ENCODE measurements around the gene SORBS2. TPM values are rescaled to one million over a fixed set of nuclear protein-coding genes. Genes with fewer than 3 reads are reported as not detected.

The SORBS2 gene
- total and polyA plus RNA-seq, 9 donors = 17.4 to 204 (median 32.7) TPM

DNA sequence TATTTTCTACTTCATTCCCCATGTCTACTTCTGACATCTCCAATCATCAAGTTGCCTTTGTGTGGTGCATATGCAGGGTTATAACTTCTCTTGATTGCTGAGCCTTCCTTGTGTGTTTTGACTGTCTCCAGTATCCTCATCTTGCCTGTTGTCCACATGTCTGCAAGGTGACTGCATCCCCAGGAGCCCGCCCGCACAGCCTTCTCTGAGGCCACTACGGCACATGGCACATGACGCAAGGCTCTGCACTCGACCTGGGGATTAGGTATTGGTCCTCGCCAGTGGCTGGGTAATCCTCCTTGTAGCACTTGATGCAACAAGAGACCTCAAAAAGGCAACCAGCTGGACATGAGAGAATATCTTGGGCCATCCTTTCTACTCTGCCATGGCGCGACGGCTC, 122.6 kb downstream of the SORBS2 start:
- H3K9me3 ChIP-seq = no peaks in the 10 kb centered on the region
- no peaks in the 10 kb centered on the region for H3K4me1 ChIP-seq (ENCODE audit: insufficient read depth)
- no peaks in the 10 kb centered on the region for H3K27me3 ChIP-seq
- TF ChIP-seq, protein P1, sequence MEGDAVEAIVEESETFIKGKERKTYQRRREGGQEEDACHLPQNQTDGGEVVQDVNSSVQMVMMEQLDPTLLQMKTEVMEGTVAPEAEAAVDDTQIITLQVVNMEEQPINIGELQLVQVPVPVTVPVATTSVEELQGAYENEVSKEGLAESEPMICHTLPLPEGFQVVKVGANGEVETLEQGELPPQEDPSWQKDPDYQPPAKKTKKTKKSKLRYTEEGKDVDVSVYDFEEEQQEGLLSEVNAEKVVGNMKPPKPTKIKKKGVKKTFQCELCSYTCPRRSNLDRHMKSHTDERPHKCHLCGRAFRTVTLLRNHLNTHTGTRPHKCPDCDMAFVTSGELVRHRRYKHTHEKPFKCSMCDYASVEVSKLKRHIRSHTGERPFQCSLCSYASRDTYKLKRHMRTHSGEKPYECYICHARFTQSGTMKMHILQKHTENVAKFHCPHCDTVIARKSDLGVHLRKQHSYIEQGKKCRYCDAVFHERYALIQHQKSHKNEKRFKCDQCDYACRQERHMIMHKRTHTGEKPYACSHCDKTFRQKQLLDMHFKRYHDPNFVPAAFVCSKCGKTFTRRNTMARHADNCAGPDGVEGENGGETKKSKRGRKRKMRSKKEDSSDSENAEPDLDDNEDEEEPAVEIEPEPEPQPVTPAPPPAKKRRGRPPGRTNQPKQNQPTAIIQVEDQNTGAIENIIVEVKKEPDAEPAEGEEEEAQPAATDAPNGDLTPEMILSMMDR (IDR thresholded peaks at IDR 0.05) = no peak
- TF ChIP-seq POLR2A (IDR thresholded peaks at IDR 0.05) (no peak), EP300 (IDR thresholded peaks at IDR 0.05) (no peak)
- DNase-seq = no peak
- 93 to 97% (median 97%) methylated on average over 9 of the region's 9 CpGs for WGBS, 3 donors
- H3K4me3 ChIP-seq = no peak overlapping the region
- intact Hi-C loops (cut with DNase I) = no loop called here
- H3K36me3 ChIP-seq = no peaks in the 10 kb centered on the region
- no peak overlapping the region for H3K27ac ChIP-seq

DNA sequence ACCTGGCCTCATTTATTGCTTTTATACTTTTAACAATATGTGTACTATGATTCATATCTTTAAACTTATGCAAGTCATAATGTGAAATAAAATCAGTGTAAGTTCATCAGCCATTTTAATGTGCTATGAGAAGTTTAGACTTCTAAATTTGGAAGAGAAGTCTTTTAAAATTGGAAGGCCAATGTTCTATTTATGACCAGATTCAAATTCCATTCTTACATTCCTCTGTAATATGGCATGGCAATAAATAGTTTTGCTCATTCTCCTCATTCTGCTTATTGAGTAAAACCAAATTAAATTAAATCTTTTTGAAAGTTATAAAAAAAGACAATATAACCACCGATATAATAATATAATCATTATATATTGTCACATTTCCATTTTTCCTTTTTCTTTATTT, 126.2 kb downstream of the SORBS2 start:
- WGBS, 3 donors = 79 to 89% (median 84%) methylated on average over 1 of the region's 1 CpG
- Histone ChIP-seq H3K36me3 (no peaks in the 10 kb centered on the region), H3K9me3 (no peaks in the 10 kb centered on the region), H3K27ac (no peak overlapping the region), H3K27me3 (no peaks in the 10 kb centered on the region), H3K4me3 (no peak overlapping the region), H3K4me1 (ENCODE audit: insufficient read depth) (no peaks in the 10 kb centered on the region)
- TF ChIP-seq, protein P1 (IDR thresholded peaks at IDR 0.05) = no peak
- no peak for TF ChIP-seq POLR2A (IDR thresholded peaks at IDR 0.05)
- no peak for TF ChIP-seq EP300 (IDR thresholded peaks at IDR 0.05)
- no peak for DNase-seq
- intact Hi-C loops (cut with DNase I) = no loop called here

DNA sequence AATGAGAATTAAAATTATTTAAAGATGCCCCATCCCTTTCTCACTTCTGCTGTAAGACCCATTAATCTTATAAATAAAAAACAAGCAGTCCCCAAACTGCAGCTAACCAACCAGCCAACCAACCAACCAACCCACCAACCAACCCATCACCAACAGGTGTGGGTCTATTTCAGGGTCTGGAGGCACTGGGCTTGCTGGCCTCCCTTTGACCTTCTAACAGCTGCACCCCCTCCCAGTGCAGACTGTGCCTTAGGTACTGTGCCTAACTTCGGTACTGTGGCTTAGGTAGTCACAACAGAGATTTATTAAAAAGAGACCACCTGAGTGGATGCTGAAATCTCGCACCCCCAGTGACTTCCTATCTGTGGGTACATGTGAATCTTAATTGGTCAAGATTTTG, 128.1 kb downstream of the SORBS2 start:
- H3K9me3 ChIP-seq = no peaks in the 10 kb centered on the region
- no peak overlapping the region for H3K4me3 ChIP-seq
- intact Hi-C loops (cut with DNase I) = no loop called here
- H3K4me1 ChIP-seq (ENCODE audit: insufficient read depth) = no peaks in the 10 kb centered on the region
- TF ChIP-seq, protein P1 (IDR thresholded peaks at IDR 0.05) = no peak
- TF ChIP-seq POLR2A (IDR thresholded peaks at IDR 0.05) = no peak
- no peak for TF ChIP-seq EP300 (IDR thresholded peaks at IDR 0.05)
- DNase-seq = no peak
- WGBS, 3 donors = 93 to 99% (median 97%) methylated on average over 2 of the region's 2 CpGs
- no peak overlapping the region for H3K27ac ChIP-seq
- no peaks in the 10 kb centered on the region for H3K36me3 ChIP-seq
- H3K27me3 ChIP-seq = no peaks in the 10 kb centered on the region

DNA sequence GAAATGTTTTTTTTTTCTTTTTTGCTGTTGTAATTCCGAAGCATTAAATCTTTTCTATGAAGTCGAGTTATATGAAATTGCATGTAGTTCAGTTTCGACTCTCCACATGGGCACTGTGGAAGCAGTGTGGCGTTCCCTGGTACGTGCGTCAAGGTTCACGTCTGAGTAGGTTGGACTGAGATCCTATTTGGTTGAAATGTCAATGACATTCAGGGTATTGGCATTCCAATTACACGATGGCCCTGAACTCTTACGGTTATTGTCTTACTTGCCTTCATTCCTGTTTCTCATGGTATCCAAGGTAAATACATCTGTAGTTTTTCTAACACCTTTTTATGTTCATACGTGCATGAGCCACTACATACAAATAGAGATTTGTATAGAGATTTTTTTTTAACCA, 128.8 kb downstream of the SORBS2 start:
- WGBS, 3 donors = 92 to 95% (median 95%) methylated on average over 10 of the region's 10 CpGs
- TF ChIP-seq EP300 (IDR thresholded peaks at IDR 0.05) (no peak), POLR2A (IDR thresholded peaks at IDR 0.05) (no peak)
- TF ChIP-seq, protein P1 (IDR thresholded peaks at IDR 0.05) = no peak
- Histone ChIP-seq H3K4me3 (no peak overlapping the region), H3K4me1 (ENCODE audit: insufficient read depth) (no peaks in the 10 kb centered on the region), H3K36me3 (no peaks in the 10 kb centered on the region), H3K27me3 (no peaks in the 10 kb centered on the region), H3K27ac (no peak overlapping the region), H3K9me3 (no peaks in the 10 kb centered on the region)
- no peak for DNase-seq
- intact Hi-C loops (cut with DNase I) = no loop called here

DNA sequence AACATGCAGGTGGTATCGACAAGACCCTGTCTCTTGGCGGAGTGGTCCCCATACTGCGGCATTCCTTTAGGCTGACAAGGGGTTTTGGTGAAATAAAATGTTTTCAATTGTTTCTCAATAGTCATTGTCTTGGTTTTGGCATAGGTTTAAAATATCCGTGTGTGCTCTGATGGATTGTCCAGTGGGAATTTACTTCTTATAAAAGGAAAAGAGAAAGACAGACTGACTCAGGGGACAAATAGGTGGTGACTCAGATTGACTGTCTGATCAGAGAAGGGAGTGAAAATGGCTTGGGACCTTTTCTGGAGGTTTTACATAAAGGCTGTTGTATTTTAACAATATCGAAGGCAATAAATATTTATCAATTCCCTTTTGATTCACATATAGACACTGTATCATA, 129.8 kb downstream of the SORBS2 start:
- TF ChIP-seq, protein P1 (IDR thresholded peaks at IDR 0.05) = no peak
- no peak for TF ChIP-seq POLR2A (IDR thresholded peaks at IDR 0.05)
- TF ChIP-seq EP300 (IDR thresholded peaks at IDR 0.05) = no peak
- Histone ChIP-seq H3K27me3 (no peaks in the 10 kb centered on the region), H3K27ac (no peak overlapping the region), H3K4me1 (ENCODE audit: insufficient read depth) (no peaks in the 10 kb centered on the region), H3K4me3 (no peak overlapping the region), H3K36me3 (no peaks in the 10 kb centered on the region), H3K9me3 (no peaks in the 10 kb centered on the region)
- intact Hi-C loops (cut with DNase I) = no loop called here
- WGBS, 3 donors = 84 to 93% (median 87%) methylated on average over 5 of the region's 5 CpGs
- no peak for DNase-seq
